ENCODE results near the gene VPS13D. TPM values are rescaled to one million over a fixed set of nuclear protein-coding genes. Genes with fewer than 3 reads are reported as not detected.

Gene VPS13D
- total RNA-seq, 1 donor from 2014 or later, result 13.8 TPM

GRCh38 chr1:12445257-12445656 is 215.4 kb downstream of the VPS13D start:
- H3K4me3 ChIP-seq (ENCODE audit: low read depth, low read length), result no peak overlapping the region
- no peak for DNase-seq (ENCODE audit: low read depth)
- no peak for TF ChIP-seq CTCF (conservative IDR thresholded peaks at IDR 0.05; ENCODE audit: low read depth, low read length)

DNA sequence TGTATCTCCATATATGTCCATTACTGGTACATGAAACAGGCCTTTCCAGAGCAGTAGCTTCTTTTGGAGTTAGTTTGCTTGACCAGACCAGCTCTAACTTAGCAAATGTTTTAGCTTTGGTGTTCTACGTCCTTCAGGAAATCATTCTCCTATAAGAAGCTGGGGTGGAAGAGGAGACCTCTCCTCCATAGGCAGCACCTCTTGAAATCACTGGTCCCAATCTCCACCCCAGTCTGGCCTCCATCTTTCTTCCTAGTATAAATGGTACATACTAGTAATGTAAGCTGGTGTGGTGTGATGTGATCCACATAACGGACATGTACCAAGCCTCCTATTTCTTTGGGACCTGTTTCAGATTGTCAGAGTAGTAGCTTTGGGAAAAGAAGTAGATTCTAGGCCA is 216.8 kb downstream of the VPS13D start:
- H3K4me3 ChIP-seq (ENCODE audit: low read depth, low read length), result no peak overlapping the region
- no peak for DNase-seq (ENCODE audit: low read depth)
- TF ChIP-seq CTCF (conservative IDR thresholded peaks at IDR 0.05; ENCODE audit: low read depth, low read length), result no peak

DNA sequence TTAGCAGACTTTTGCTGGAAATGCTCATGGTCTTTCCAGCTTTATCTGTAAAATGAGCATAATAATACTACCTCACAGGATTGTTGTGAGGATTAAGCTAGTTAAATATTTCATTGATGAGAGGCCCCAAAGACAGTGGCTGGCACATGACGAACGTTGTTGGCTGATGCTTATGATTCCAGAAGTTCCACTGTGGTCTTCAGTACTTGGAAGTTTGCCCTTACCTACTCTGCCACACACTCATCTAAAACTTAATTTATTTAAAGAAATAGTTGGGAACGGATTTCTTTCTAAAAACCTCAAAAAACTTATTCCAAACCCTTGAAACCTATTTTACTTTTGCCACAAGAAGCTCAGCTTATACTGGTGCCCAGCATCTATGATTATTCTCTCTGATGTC is 217.5 kb downstream of the VPS13D start:
- DNase-seq (ENCODE audit: low read depth), result peak; percentile 63

GRCh38 chr1:12447849-12448312 is 218.1 kb downstream of the VPS13D start:
- no peak overlapping the region for H3K4me3 ChIP-seq (ENCODE audit: low read depth, low read length)
- DNase-seq (ENCODE audit: low read depth), result peak; percentile 92
- no peak for TF ChIP-seq CTCF (conservative IDR thresholded peaks at IDR 0.05; ENCODE audit: low read depth, low read length)

More for the DNA sequence above, 217.5 kb downstream of the VPS13D start:
- no peak for TF ChIP-seq CTCF (conservative IDR thresholded peaks at IDR 0.05; ENCODE audit: low read depth, low read length)
- H3K4me3 ChIP-seq (ENCODE audit: low read depth, low read length), result no peak overlapping the region

DNA sequence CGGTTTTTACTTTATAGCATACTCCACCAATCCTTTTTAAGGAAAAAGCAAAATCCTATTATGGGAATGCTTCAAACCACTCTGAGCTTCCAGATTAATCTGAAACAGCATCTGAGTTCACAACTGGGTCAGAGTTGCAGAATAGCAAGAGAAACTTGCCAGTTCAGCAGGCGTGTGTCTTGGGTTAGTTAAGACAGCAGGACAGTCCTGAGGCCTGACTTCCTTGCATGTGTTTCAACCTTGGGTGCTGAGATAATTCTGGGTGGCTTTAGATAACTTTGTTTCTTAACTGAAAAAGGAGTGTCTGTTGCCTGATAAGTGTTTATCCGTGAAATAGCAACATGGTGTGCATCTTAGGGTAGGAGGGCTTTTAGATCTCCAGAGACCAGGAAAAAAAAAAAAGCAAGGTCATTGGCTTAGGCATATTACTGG is 218.9 kb downstream of the VPS13D start:
- DNase-seq (ENCODE audit: low read depth), result no peak
- no peak overlapping the region for H3K4me3 ChIP-seq (ENCODE audit: low read depth, low read length)
- TF ChIP-seq CTCF (conservative IDR thresholded peaks at IDR 0.05; ENCODE audit: low read depth, low read length), result no peak

DNA sequence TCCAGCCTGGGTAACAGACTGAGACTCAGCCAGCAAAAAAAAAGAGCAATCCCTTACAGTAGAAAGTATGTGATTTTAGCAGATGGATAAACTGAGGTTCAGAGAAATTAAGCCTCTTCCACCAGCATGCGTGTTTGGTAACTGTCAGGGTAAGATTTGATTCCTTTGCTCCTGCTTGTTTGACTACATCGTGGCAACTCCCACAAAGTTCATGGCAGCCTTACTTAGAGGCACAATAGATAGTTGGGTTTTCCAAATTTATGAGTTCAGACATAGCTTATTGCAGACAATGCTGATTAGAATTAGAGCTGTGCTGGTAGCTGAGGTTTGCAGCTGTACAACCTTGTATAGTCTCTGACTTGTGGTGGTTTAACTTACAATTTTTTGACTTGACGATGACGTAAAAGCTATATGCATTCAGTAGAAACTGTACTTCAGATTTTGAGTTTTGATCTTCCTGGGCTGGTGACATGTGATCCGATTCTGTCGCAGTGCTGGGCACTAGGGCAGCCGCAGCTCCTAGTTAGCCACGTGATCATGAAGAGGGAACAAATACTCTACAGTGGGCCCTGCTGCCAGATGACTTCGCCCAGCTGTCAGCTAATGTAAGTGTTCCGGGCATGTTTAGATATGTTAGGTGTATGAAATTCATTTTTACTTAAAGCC is 220.4 kb downstream of the VPS13D start:
- H3K4me3 ChIP-seq (ENCODE audit: low read depth, low read length), result no peak overlapping the region
- no peak for DNase-seq (ENCODE audit: low read depth)
- no peak for TF ChIP-seq CTCF (conservative IDR thresholded peaks at IDR 0.05; ENCODE audit: low read depth, low read length)
